Cardiac fibroblast (primary cell): Measurements from ENCODE around the gene ZNF416.

ENCODE experiments used
- DNase-seq, 2 donors: peaks; one replicate each; pipeline versions ENCODE4 v3.0.0 to v3.0.0-alpha.2; 2010; ENCODE audit warnings: low read depth in 2 of 2
- H3K4me3 ChIP-seq, 2 donors: replicated peaks in 1 of 2; 1 replicate in 1 of 2; 2 replicates in 1 of 2; pipeline ENCODE4 v1.5.1; 2011; ENCODE audit warnings: low read depth in 2 of 2, low read length in 2 of 2, mild to moderate bottlenecking in 2 of 2, moderate library complexity in 1 of 2
- CTCF ChIP-seq: IDR thresholded peaks from one replicate; pipeline ENCODE4 v1.5.1; 2011; ENCODE audit warnings: low read depth, mild to moderate bottlenecking, low read length, inconsistent platforms

ZNF416 gene

GRCh38 chr19:57606931-57607330, 28.2 kb upstream of the ZNF416 start:
- no peak for DNase-seq
- TF ChIP-seq CTCF, result no peak
- H3K4me3 ChIP-seq, result no peak overlapping the region

- DNase-seq, result peak; percentile 93
- no peak for TF ChIP-seq CTCF
- H3K4me3 ChIP-seq, result peak within 1 kb of the TSS; percentile 87 to 89
These were observed 21.2 kb upstream of the ZNF416 start, which contains the start of gene ZNF530 for GRCh38 chr19:57599761-57600383. ZNF530 (plus strand) TSS chr19:57599885; CDS start chr19:57604346, 4,461 bp downstream.

- TF ChIP-seq CTCF, result no peak
These were observed 20.7 kb upstream of the ZNF416 start for GRCh38 chr19:57599377-57599760.

GRCh38 chr19:57587529-57587928, 8.8 kb upstream of the ZNF416 start:
- peak in 1 of 2 donors; percentile 93 for DNase-seq
- no peak for TF ChIP-seq CTCF
- H3K4me3 ChIP-seq, result no peak overlapping the region

More at GRCh38 chr19:57599377-57599760, 20.7 kb upstream of the ZNF416 start:
- DNase-seq, result no peak
- peak overlapping the region; percentile 87 to 89 for H3K4me3 ChIP-seq

GRCh38 chr19:57583521-57584416, 5.1 kb upstream of the ZNF416 start, which contains the start of gene ZIK1:
ZIK1 (plus strand) TSS chr19:57584145; CDS start chr19:57584357, 212 bp downstream.
- DNase-seq, result peak; percentile 93
- no peak for TF ChIP-seq CTCF
- peak within 1 kb of the TSS; percentile 69 to 76 for H3K4me3 ChIP-seq

- peak overlapping the region in 1 of 2 donors; percentile 76 for H3K4me3 ChIP-seq
- DNase-seq, result no peak
- no peak for TF ChIP-seq CTCF
These were observed 4.4 kb upstream of the ZNF416 start for GRCh38 chr19:57583104-57583520.
